LNCaP clone FGC (cell line): Measurements from ENCODE around the gene HYCC1.

Experiments
- DNase-seq: peaks from one replicate; pipeline ENCODE4 v3.0.0-alpha.2; 2011; ENCODE audit warnings: low read depth
- H3K4me3 ChIP-seq: 2 replicates; pipeline ENCODE4 v1.5.1; 2011; ENCODE audit warnings: mild to moderate bottlenecking, low read depth, low read length, control low read depth
- TF ChIP-seq, protein P1 (sequence below): IDR thresholded peaks from 2 replicates; pipeline ENCODE4 v1.5.1; 2012; ENCODE audit warnings: mild to moderate bottlenecking; ENCODE audit not compliant: control insufficient read depth, insufficient read depth; ENCODE audit errors: extremely low read depth

Gene HYCC1

DNA sequence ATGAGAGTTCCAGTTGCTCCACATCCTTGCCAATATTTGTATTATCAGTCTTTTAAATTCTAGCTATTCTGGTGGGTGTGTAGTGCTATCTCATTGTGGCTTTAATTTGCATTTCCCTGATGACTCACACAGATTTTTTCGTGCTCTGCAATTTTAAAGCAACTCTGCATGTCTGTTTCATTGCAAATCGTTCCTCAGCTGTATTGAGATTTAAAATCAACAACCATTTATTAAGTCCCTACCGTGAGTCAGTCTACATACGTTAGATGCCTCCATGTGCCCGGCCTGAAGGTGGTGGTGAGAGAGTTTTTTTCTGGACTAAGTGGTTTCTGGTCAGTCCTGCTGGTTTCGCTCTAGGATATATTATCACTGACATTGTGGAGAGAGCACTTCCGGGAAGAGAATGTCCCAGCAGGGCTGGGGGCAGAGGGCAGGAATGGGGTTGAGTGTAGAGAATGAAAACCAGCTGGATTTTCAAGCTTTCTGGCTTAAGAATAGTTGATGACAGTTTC is 8.4 kb upstream of the HYCC1 start:
- no peak for DNase-seq
- TF ChIP-seq, protein P1, sequence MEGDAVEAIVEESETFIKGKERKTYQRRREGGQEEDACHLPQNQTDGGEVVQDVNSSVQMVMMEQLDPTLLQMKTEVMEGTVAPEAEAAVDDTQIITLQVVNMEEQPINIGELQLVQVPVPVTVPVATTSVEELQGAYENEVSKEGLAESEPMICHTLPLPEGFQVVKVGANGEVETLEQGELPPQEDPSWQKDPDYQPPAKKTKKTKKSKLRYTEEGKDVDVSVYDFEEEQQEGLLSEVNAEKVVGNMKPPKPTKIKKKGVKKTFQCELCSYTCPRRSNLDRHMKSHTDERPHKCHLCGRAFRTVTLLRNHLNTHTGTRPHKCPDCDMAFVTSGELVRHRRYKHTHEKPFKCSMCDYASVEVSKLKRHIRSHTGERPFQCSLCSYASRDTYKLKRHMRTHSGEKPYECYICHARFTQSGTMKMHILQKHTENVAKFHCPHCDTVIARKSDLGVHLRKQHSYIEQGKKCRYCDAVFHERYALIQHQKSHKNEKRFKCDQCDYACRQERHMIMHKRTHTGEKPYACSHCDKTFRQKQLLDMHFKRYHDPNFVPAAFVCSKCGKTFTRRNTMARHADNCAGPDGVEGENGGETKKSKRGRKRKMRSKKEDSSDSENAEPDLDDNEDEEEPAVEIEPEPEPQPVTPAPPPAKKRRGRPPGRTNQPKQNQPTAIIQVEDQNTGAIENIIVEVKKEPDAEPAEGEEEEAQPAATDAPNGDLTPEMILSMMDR: no peak
- H3K4me3 ChIP-seq: no peak overlapping the region

DNA sequence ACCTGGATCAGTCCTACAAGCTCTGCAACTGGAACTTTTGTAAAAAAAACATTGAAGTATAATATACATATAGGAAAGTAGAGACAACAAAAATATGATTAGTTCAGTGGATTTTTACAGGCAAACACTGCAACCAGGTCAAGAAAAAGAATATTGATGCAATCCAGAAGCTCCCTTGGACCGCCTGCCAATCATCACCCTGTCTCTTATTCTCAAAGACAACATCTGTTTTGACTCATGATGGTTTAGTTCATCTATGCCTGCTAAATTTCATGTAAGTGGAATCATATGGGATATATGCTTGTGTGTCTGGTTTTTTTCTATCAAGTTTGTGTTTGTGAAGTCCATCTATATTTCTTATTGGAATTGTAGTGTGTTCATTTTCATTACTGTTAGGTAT is 7.7 kb upstream of the HYCC1 start:
- DNase-seq: no peak
- TF ChIP-seq, protein P1: no peak
- no peak overlapping the region for H3K4me3 ChIP-seq

DNA sequence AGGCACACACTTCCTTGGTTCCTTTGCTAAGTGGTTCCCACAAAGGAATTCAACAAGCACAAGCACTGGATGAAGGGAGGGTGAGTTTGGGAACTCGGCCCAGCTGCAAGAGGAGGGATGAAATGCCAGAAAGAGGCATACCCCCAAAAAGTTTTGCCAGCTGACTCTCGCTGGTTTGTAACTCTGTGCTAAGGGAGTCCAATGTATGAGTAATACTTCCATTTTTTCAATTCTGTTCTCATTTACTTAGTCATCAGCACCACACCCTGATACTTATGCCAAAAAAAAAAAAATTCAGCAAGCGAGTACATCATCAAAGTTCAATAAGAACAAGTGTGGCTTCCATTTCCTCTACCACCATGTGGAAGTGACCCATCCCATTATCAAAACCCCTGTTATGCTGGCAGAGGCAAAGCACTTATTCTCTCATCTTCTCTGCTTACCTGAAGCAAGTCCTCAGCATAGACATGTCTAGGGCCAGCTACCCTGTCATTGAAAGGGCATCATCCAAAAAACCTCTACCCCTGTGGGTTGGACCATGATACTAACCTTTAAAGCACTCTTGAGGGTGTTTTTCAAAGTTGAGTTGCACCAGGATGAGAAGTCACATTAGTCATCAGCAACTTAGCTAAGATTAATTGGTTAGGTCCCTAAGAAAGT is 6.9 kb upstream of the HYCC1 start:
- H3K4me3 ChIP-seq: no peak overlapping the region
- DNase-seq: no peak
- TF ChIP-seq, protein P1: no peak

DNA sequence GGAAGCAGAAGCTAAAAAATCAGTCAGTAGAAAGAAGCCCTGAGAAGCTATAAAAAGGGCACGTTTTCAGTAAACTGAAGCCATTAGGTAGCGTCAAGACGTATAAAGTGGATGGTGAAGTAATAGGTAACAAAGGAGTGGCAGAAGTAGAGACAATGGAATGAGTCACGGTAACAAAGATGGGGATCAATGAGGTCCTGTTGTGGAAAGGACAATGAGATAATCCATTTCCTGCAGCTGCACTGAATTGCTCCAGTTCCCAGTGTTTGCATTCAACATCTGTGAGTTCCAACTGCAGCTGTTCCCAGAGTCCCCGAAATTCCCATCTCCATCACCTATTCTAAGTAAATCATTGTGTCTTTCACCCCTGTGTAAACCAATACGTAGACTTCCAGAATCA is 4.8 kb upstream of the HYCC1 start:
- TF ChIP-seq, protein P1: no peak
- DNase-seq: no peak
- H3K4me3 ChIP-seq: no peak overlapping the region

DNA sequence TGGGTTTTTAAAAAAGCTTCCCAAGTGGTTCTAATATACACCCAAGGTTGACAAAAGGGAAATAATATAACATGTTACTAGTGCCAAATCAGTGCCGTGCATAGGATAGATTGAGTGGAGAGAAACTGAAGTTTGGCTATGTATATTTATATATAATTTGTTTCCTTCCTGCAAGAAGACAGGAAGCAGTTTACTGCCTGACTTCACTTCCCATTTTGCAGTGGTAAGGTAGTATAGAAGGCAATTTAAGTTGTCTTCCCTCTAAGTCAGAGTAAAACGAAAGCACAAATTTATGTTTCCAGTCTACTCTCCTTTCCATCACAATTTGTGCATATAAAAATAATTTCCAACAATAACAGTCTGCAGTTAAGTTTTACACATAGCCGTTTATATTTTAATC is 3.4 kb upstream of the HYCC1 start:
- TF ChIP-seq, protein P1: no peak
- H3K4me3 ChIP-seq: no peak overlapping the region
- DNase-seq: no peak

DNA sequence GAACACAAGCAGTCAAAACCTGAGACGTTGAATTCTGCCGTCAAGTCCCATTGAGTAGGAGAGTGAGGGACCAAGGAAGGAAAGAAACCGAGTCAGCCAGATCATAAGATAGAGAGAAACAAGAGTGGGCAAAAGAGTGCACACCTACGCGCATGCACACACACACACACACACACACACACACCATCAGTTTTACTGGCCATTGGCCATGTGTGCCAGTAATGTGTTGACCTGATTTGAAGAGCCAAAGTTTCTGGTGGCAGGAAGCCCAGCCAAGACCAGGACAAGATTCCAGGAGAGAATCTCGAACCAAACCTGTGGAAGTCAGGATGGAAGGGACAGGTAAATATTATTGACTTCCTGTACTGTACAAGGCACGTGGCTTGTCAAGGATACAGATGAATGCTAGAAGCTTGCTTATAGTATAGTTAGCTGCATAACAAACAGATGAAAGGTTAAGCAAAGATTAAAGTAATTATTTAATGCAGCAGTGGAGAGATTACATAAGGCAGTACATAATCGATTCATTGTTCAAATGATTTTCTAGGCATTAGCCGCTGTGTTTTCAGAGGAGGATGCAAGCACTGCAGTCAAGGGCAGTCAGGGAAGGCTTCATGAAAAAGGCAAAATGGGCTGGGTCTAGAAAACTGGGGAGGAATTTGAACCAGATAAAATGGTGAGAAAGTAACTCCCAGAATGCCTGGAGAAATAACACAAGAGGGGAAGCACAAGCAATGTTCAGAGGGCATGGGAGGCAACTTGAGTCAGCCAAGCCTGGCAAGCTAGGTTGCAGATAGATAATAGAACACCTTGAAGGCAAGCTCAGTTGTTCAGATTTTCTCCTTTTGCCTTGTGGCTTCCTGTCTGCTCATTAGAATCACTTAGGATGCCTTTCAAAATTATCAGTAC is 2.7 kb upstream of the HYCC1 start:
- H3K4me3 ChIP-seq: no peak overlapping the region
- TF ChIP-seq, protein P1: no peak
- DNase-seq: no peak

DNA sequence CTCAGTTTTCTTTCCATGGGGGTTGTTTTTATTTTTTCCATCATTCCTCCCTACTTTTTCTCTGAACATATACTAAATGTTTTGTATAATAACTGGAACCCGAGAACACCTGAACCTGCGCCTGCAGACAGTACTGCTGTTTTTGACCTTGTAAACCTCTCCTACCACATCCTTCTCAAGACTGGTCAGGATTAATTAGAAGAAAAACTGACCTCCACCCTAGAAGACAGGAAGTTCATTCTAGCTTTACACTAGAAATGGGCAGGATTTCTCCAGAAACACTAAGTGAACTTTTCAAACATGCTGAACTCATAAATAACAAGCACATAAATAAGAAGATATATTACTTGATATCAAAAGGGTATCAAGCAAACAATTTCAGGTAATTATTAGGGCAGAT is 751 bp upstream of the HYCC1 start:
- TF ChIP-seq, protein P1: no peak
- no peak for DNase-seq
- no peak overlapping the region for H3K4me3 ChIP-seq
